ENCODE data around the gene GRM5.
"Not testable (repeated sequence)": the region's sequence is repeated elsewhere in the genome, so short reads cannot be mapped to it uniquely, and the experiment has no call there.

- TF ChIP-seq, protein P1, sequence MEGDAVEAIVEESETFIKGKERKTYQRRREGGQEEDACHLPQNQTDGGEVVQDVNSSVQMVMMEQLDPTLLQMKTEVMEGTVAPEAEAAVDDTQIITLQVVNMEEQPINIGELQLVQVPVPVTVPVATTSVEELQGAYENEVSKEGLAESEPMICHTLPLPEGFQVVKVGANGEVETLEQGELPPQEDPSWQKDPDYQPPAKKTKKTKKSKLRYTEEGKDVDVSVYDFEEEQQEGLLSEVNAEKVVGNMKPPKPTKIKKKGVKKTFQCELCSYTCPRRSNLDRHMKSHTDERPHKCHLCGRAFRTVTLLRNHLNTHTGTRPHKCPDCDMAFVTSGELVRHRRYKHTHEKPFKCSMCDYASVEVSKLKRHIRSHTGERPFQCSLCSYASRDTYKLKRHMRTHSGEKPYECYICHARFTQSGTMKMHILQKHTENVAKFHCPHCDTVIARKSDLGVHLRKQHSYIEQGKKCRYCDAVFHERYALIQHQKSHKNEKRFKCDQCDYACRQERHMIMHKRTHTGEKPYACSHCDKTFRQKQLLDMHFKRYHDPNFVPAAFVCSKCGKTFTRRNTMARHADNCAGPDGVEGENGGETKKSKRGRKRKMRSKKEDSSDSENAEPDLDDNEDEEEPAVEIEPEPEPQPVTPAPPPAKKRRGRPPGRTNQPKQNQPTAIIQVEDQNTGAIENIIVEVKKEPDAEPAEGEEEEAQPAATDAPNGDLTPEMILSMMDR (conservative IDR thresholded peaks at IDR 0.05; ENCODE audit: low read depth, low read length) = not testable (repeated sequence)
- TF ChIP-seq EZH2phosphoT487 (IDR thresholded peaks at IDR 0.05; ENCODE audit: borderline replicate concordance, low read length); EZH2 (IDR thresholded peaks at IDR 0.05; ENCODE audit: low read length, unreplicated experiment): not testable (repeated sequence)
Observed at GRCh38 chr11:88458047-88458446, 607.7 kb downstream of the GRM5 start.

Data from PC-3 (cell line).